ENCODE data around the gene NUDT10. TPM values are rescaled to one million over a fixed set of nuclear protein-coding genes. Genes with fewer than 3 reads are reported as not detected.

Gene NUDT10
- total RNA-seq, 1 experiment from 2014 or later = not detected

DNA sequence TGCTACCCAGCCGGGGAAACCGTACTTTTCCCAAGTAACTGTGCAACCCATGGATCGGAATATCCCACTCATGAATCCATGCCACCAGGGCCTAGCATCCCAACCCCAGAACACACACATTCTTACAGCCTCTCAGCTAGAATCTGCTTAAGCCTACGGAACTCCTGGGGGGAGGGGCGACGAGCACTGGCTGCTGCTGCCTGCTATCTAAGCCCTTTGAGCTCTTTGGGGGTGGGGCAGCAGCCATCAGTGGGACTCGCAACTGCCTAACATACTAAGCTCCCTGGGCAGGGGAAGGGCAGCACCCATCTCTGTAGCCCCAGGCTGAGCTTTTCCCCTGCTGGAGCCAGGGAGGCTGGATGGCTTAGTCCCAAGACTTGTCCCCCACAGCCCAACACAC lies 28.6 kb downstream of the NUDT10 start:
- H3K9me3 ChIP-seq (ENCODE audit: control insufficient read depth in 1 of 2, insufficient read depth in 1 of 2, low read depth in 1 of 2, low read length in 2 of 2) = no peaks in the 10 kb centered on the region
- no peaks in the 10 kb centered on the region for H3K4me1 ChIP-seq (ENCODE audit: control insufficient read depth in 1 of 2, insufficient read depth in 2 of 2, low read length in 2 of 2)
- DNase-seq (ENCODE audit: low read depth, low spot score) (no peak), ATAC-seq (no peak)
- no TSS peak for BruUV-seq (replicated peaks)
- no peaks in the 10 kb centered on the region for H4K20me1 ChIP-seq (ENCODE audit: insufficient read depth)
- H3K4me2 ChIP-seq (ENCODE audit: low read length) = no peak overlapping the region
- POLR2A ChIA-PET = no interaction called here
- H3K9ac ChIP-seq (ENCODE audit: low read length) = no peak overlapping the region
- no peak overlapping the region for H2AFZ ChIP-seq (ENCODE audit: low read depth, low read length, poor library complexity, severe bottlenecking)
- no peak overlapping the region for H3K4me3 ChIP-seq (replicated peaks in 1 of 2; ENCODE audit: low read depth in 1 of 2, low read length in 2 of 2)
- TF ChIP-seq, protein P1, sequence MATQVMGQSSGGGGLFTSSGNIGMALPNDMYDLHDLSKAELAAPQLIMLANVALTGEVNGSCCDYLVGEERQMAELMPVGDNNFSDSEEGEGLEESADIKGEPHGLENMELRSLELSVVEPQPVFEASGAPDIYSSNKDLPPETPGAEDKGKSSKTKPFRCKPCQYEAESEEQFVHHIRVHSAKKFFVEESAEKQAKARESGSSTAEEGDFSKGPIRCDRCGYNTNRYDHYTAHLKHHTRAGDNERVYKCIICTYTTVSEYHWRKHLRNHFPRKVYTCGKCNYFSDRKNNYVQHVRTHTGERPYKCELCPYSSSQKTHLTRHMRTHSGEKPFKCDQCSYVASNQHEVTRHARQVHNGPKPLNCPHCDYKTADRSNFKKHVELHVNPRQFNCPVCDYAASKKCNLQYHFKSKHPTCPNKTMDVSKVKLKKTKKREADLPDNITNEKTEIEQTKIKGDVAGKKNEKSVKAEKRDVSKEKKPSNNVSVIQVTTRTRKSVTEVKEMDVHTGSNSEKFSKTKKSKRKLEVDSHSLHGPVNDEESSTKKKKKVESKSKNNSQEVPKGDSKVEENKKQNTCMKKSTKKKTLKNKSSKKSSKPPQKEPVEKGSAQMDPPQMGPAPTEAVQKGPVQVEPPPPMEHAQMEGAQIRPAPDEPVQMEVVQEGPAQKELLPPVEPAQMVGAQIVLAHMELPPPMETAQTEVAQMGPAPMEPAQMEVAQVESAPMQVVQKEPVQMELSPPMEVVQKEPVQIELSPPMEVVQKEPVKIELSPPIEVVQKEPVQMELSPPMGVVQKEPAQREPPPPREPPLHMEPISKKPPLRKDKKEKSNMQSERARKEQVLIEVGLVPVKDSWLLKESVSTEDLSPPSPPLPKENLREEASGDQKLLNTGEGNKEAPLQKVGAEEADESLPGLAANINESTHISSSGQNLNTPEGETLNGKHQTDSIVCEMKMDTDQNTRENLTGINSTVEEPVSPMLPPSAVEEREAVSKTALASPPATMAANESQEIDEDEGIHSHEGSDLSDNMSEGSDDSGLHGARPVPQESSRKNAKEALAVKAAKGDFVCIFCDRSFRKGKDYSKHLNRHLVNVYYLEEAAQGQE (IDR thresholded peaks at IDR 0.05; ENCODE audit: low read depth) = no peak
- TF ChIP-seq EGR1 (IDR thresholded peaks at IDR 0.05; ENCODE audit: low read depth) (no peak), SIN3A (IDR thresholded peaks at IDR 0.05; ENCODE audit: low read depth) (no peak)
- CTCF ChIA-PET = no interaction called here
- no peak overlapping the region for H3K27ac ChIP-seq (ENCODE audit: low read depth, low read length)
- H3K36me3 ChIP-seq (ENCODE audit: control insufficient read depth in 1 of 2, insufficient read depth in 2 of 2, low read length in 2 of 2) = no peaks in the 10 kb centered on the region
- no peaks in the 10 kb centered on the region for H3K27me3 ChIP-seq (ENCODE audit: insufficient read depth, low read length)
- intact Hi-C loops (cut with micrococcal nuclease) = no loop called here
- RAD21 ChIA-PET (ENCODE audit: low non-redundant PET in 1 of 2, low total read pairs in 2 of 2, uncharacterized antibody in 2 of 2, unreplicated experiment in 2 of 2) = no interaction called here
- H3K79me2 ChIP-seq (ENCODE audit: insufficient read depth, low read length) = no peaks in the 10 kb centered on the region
- no peaks in the 10 kb centered on the region for H3K9me2 ChIP-seq (ENCODE audit: insufficient read depth)

DNA sequence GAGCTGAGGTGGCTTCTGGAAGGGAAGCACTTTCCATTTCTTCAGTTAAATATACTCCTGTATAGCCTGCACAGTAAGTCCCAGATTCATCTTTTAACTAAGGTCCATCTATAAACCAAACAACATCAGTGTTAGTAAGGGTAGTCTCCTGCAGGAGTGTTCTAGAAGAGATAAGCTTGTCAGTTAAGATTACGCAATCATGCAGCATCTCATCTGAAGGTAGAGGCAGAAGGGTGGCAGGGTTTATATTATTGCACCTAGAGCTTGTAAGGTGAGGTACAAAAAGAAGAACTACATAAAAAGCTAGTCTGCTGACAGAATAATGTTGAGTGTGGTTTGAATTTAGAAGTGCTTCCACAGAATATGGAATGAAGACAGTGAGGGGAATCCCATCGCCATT lies 44.0 kb downstream of the NUDT10 start:
- ChIA-PET POLR2A (no interaction called here), RAD21 (ENCODE audit: low non-redundant PET in 1 of 2, low total read pairs in 2 of 2, uncharacterized antibody in 2 of 2, unreplicated experiment in 2 of 2) (no interaction called here), CTCF (no interaction called here)
- intact Hi-C loops (cut with micrococcal nuclease) = no loop called here
- Histone ChIP-seq H2AFZ (ENCODE audit: low read depth, low read length, poor library complexity, severe bottlenecking) (no peak overlapping the region), H3K4me2 (ENCODE audit: low read length) (no peak overlapping the region), H3K36me3 (ENCODE audit: control insufficient read depth in 1 of 2, insufficient read depth in 2 of 2, low read length in 2 of 2) (no peaks in the 10 kb centered on the region), H3K9me3 (ENCODE audit: control insufficient read depth in 1 of 2, insufficient read depth in 1 of 2, low read depth in 1 of 2, low read length in 2 of 2) (no peaks in the 10 kb centered on the region), H3K27ac (ENCODE audit: low read depth, low read length) (no peak overlapping the region), H4K20me1 (ENCODE audit: insufficient read depth) (no peaks in the 10 kb centered on the region), H3K9ac (ENCODE audit: low read length) (no peak overlapping the region), H3K27me3 (ENCODE audit: insufficient read depth, low read length) (no peaks in the 10 kb centered on the region), H3K79me2 (ENCODE audit: insufficient read depth, low read length) (no peaks in the 10 kb centered on the region), H3K9me2 (ENCODE audit: insufficient read depth) (no peaks in the 10 kb centered on the region), H3K4me1 (ENCODE audit: control insufficient read depth in 1 of 2, insufficient read depth in 2 of 2, low read length in 2 of 2) (no peaks in the 10 kb centered on the region), H3K4me3 (replicated peaks in 1 of 2; ENCODE audit: low read depth in 1 of 2, low read length in 2 of 2) (no peak overlapping the region)
- TF ChIP-seq EZH2phosphoT487 (IDR thresholded peaks at IDR 0.05; ENCODE audit: borderline replicate concordance) = no peak
- no peak for TF ChIP-seq RAD21 (IDR thresholded peaks at IDR 0.05; ENCODE audit: low read depth)
- no peak for TF ChIP-seq SRF (IDR thresholded peaks at IDR 0.05; ENCODE audit: low read depth)
- TF ChIP-seq ZFX (IDR thresholded peaks at IDR 0.05) = no peak
- no peak for TF ChIP-seq POLR2A (IDR thresholded peaks at IDR 0.05; ENCODE audit: borderline replicate concordance, extremely low read depth, insufficient read depth, insufficient read length)
- TF ChIP-seq EGR1 (IDR thresholded peaks at IDR 0.05; ENCODE audit: low read depth) = no peak
- TF ChIP-seq, protein P2, sequence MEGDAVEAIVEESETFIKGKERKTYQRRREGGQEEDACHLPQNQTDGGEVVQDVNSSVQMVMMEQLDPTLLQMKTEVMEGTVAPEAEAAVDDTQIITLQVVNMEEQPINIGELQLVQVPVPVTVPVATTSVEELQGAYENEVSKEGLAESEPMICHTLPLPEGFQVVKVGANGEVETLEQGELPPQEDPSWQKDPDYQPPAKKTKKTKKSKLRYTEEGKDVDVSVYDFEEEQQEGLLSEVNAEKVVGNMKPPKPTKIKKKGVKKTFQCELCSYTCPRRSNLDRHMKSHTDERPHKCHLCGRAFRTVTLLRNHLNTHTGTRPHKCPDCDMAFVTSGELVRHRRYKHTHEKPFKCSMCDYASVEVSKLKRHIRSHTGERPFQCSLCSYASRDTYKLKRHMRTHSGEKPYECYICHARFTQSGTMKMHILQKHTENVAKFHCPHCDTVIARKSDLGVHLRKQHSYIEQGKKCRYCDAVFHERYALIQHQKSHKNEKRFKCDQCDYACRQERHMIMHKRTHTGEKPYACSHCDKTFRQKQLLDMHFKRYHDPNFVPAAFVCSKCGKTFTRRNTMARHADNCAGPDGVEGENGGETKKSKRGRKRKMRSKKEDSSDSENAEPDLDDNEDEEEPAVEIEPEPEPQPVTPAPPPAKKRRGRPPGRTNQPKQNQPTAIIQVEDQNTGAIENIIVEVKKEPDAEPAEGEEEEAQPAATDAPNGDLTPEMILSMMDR (IDR thresholded peaks at IDR 0.05 in 2 of 3, conservative IDR thresholded peaks at IDR 0.05 in 1 of 3; ENCODE audit: borderline replicate concordance in 1 of 3, insufficient read depth in 1 of 3, low read depth in 2 of 3, low read length in 2 of 3) = no peak
- no peak for TF ChIP-seq FOSL1 (IDR thresholded peaks at IDR 0.05; ENCODE audit: low read depth)
- TF ChIP-seq, protein P3, sequence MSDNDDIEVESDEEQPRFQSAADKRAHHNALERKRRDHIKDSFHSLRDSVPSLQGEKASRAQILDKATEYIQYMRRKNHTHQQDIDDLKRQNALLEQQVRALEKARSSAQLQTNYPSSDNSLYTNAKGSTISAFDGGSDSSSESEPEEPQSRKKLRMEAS (IDR thresholded peaks at IDR 0.05) = no peak
- TF ChIP-seq EZH2 (IDR thresholded peaks at IDR 0.05) = no peak
- TF ChIP-seq, protein P4, sequence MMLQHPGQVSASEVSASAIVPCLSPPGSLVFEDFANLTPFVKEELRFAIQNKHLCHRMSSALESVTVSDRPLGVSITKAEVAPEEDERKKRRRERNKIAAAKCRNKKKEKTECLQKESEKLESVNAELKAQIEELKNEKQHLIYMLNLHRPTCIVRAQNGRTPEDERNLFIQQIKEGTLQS (IDR thresholded peaks at IDR 0.05) = no peak
- no peak for TF ChIP-seq SIN3A (IDR thresholded peaks at IDR 0.05; ENCODE audit: low read depth)
- no peak for TF ChIP-seq TCF7L2 (IDR thresholded peaks at IDR 0.05; ENCODE audit: borderline replicate concordance, extremely low read depth, insufficient read depth, insufficient read length)
- DNase-seq (ENCODE audit: low read depth, low spot score) = no peak
- ATAC-seq = no peak
- no TSS peak for BruUV-seq (replicated peaks)
